Gastrocnemius medialis (tissue), 4 donors: ENCODE results near the gene AFF1. TPM values are rescaled to one million over a fixed set of nuclear protein-coding genes. Genes with fewer than 3 reads are reported as not detected.

Source experiments
- ATAC-seq, 2 donors: fragments of 150-250 bp; one replicate each; pipeline ENCODE4 v1.9.1; 2016
- DNase-seq, 2 donors: peaks; one replicate each; pipeline ENCODE4 v3.0.0-alpha.2; 2019
- H3K27ac ChIP-seq, 4 donors: fragments of 200-600 bp; sonication (generic); 1 replicate in 1 of 4; 2 replicates in 3 of 4; pipeline ENCODE4 v1.5.1; 2016 to 2018; ENCODE audit warnings: mild to moderate bottlenecking in 2 of 4, moderate library complexity in 1 of 4
- H3K27me3 ChIP-seq, 3 donors: fragments of 200-600 bp; sonication (generic) in 2 of 3; 1 replicate in 1 of 3; 2 replicates in 2 of 3; pipeline versions ENCODE4 v1.5.1 to v1.6.0; 2016 to 2019; ENCODE audit warnings: mild to moderate bottlenecking in 1 of 3, moderate library complexity in 1 of 3
- H3K36me3 ChIP-seq, 2 donors: fragments of 200-600 bp; sonication (generic) in 1 of 2; one replicate each; pipeline ENCODE4 v1.5.1; 2017 to 2018
- H3K4me1 ChIP-seq, 2 donors: fragments of 200-600 bp; sonication (generic) in 1 of 2; one replicate each; pipeline ENCODE4 v1.5.1; 2016 to 2017; ENCODE audit warnings: mild to moderate bottlenecking in 2 of 2
- H3K4me3 ChIP-seq, 4 donors: fragments of 200-600 bp; sonication (generic) in 3 of 4; 1 replicate in 1 of 4; 2 replicates in 3 of 4; pipeline ENCODE4 v1.5.1; 2016 to 2019; ENCODE audit warnings: mild to moderate bottlenecking in 2 of 4
- H3K9me3 ChIP-seq, 3 donors: fragments of 200-600 bp; sonication (generic) in 2 of 3; 1 replicate in 1 of 3; 2 replicates in 2 of 3; pipeline ENCODE4 v1.5.1; 2016 to 2019
- CTCF ChIP-seq, 5 experiments: fragments of 450-650 bp in 3 of 5; fragments of 200-600 bp in 2 of 5; sonication (generic) in 2 of 5; IDR thresholded peaks in 4 of 5; conservative IDR thresholded peaks in 1 of 5; 1 replicate in 4 of 5; 2 replicates in 1 of 5; pipeline ENCODE4 v1.5.1; 2016 to 2019; ENCODE audit warnings: antibody characterized with exemption in 5 of 5, mild to moderate bottlenecking in 3 of 5, moderate library complexity in 3 of 5
- POLR2A ChIP-seq, 2 donors: fragments of 450-650 bp; IDR thresholded peaks; one replicate each; pipeline ENCODE4 v1.6.1; 2017; ENCODE audit warnings: antibody characterized with exemption in 2 of 2, mild to moderate bottlenecking in 2 of 2, moderate library complexity in 2 of 2
- in situ Hi-C, 4 donors: fragments of 200-750 bp; cut with MboI; loops; one replicate each; pipeline versions ENCODE4 v1.15.0 to v1.8.0; 2017; ENCODE audit warnings: low sequenced_read_pairs in 4 of 4
- intact Hi-C: fragments of 100-400 bp; cut with DNase I; formaldehyde crosslinking; loops from one replicate; pipeline ENCODE4 v1.15.1; 2023; ENCODE audit warnings: low total_unique reads
- total RNA-seq, 4 donors: library from RNA; depleted of rRNA; stranded (reverse); fragments of >200 nt; gene quantifications; one replicate each; pipeline versions ENCODE4 v1.1.0 to v1.2.3, GENCODE V29; 2016

The AFF1 gene
- total RNA-seq, 4 donors from 2014 or later, result 142 to 265 (median 197) TPM

- Histone ChIP-seq H3K27ac (peak overlapping the region; percentile 2 to 55 (median 36)), H3K36me3 (no peaks in the 10 kb centered on the region), H3K4me1 (peaks cover 28 to 29% of the 10 kb centered on the region in 2 donors), H3K9me3 (no peaks in the 10 kb centered on the region), H3K27me3 (no peaks in the 10 kb centered on the region), H3K4me3 (no peak overlapping the region)
- TF ChIP-seq CTCF (IDR thresholded peaks at IDR 0.05 in 4 of 5, conservative IDR thresholded peaks at IDR 0.05 in 1 of 5) (no peak), POLR2A (IDR thresholded peaks at IDR 0.05) (no peak)
- intact Hi-C loops, result no loop called here
- in situ Hi-C loops, result no loop called here
- ATAC-seq (no peak), DNase-seq (no peak)
Observed at GRCh38 chr4:86999136-86999643, 64.4 kb downstream of the AFF1 start.

GRCh38 chr4:87002682-87003043 lies 67.9 kb downstream of the AFF1 start:
- no peak overlapping the region for H3K4me3 ChIP-seq
- intact Hi-C loops, result no loop called here
- H3K9me3 ChIP-seq, result no peaks in the 10 kb centered on the region
- H3K27me3 ChIP-seq, result no peaks in the 10 kb centered on the region
- H3K4me1 ChIP-seq, result peaks cover 47 to 48% of the 10 kb centered on the region in 2 donors
- H3K27ac ChIP-seq, result no peak overlapping the region
- DNase-seq (no peak), ATAC-seq (no peak)
- in situ Hi-C loops, result loop anchor here in 3 of 4 donors (5.0 to 25.0 kb wide), 5 partner anchors 60 to 110 kb away; partner anchors contain the start of gene AFF1 (in 2 of the 3)
- H3K36me3 ChIP-seq, result no peaks in the 10 kb centered on the region
- TF ChIP-seq CTCF (IDR thresholded peaks at IDR 0.05 in 4 of 5, conservative IDR thresholded peaks at IDR 0.05 in 1 of 5) (no peak), POLR2A (IDR thresholded peaks at IDR 0.05) (no peak)

GRCh38 chr4:87003266-87003665 lies 68.5 kb downstream of the AFF1 start:
- in situ Hi-C loops (loop anchor here in 3 of 4 donors (5.0 to 25.0 kb wide), 5 partner anchors 61 to 109 kb away; partner anchors contain the start of gene AFF1 (in 2 of the 3)), intact Hi-C loops (no loop called here)
- no peaks in the 10 kb centered on the region for H3K36me3 ChIP-seq
- H3K4me1 ChIP-seq, result peaks cover 47 to 50% of the 10 kb centered on the region in 2 donors
- H3K4me3 ChIP-seq, result no peak overlapping the region
- no peaks in the 10 kb centered on the region for H3K9me3 ChIP-seq
- no peak for ATAC-seq
- H3K27ac ChIP-seq, result peak overlapping the region in 1 of 4 donors; percentile 31
- no peak for TF ChIP-seq CTCF (IDR thresholded peaks at IDR 0.05 in 4 of 5, conservative IDR thresholded peaks at IDR 0.05 in 1 of 5)
- TF ChIP-seq POLR2A (IDR thresholded peaks at IDR 0.05), result no peak
- DNase-seq, result no peak
- H3K27me3 ChIP-seq, result no peaks in the 10 kb centered on the region

- H3K4me3 ChIP-seq, result peak overlapping the region; percentile 73 to 96 (median 84)
- H3K36me3 ChIP-seq, result no peaks in the 10 kb centered on the region
- ATAC-seq, result no peak
- H3K27me3 ChIP-seq, result no peaks in the 10 kb centered on the region
- peak overlapping the region; percentile 93 to 97 (median 96) for H3K27ac ChIP-seq
- TF ChIP-seq CTCF (IDR thresholded peaks at IDR 0.05 in 4 of 5, conservative IDR thresholded peaks at IDR 0.05 in 1 of 5) (no peak), POLR2A (IDR thresholded peaks at IDR 0.05) (no peak)
- in situ Hi-C loops, result loop anchor here (5.0 to 25.0 kb wide), 5 partner anchors 68 to 107 kb away; partner anchors contain the start of gene AFF1 (in 2 of the 4)
- H3K4me1 ChIP-seq, result peaks cover 51% of the 10 kb centered on the region in 2 donors
- no peak for DNase-seq
- intact Hi-C loops, result loop anchor here (5.0 kb wide), 2 partner anchors 102 to 217 kb away; partner anchors contain the start of gene KLHL8
- H3K9me3 ChIP-seq, result no peaks in the 10 kb centered on the region
Observed at GRCh38 chr4:87005369-87005689, 70.5 kb downstream of the AFF1 start.
